Erythroblast (primary cell): ENCODE measurements around the gene CHI3L1.

ENCODE experiments used
- GATA1 ChIP-seq: IDR thresholded peaks from 2 replicates; pipeline ENCODE4 v1.6.1; 2011; ENCODE audit warnings: low read depth, mild to moderate bottlenecking, control low read depth, low read length, moderate library complexity
- POLR2A ChIP-seq: IDR thresholded peaks from 2 replicates; pipeline ENCODE4 v1.6.1; 2011; ENCODE audit warnings: mild to moderate bottlenecking, low read length

- TF ChIP-seq POLR2A (no peak), GATA1 (no peak)
Measured at GRCh38 chr1:203176273-203177035, 10.1 kb downstream of the CHI3L1 start.
